HL-60 (cell line): Measurements from ENCODE around the gene WWOX.

Experiments used
- DNase-seq, 2 experiments: peaks; one replicate each; pipeline ENCODE4 v3.0.0-alpha.2; 2010 to 2020; ENCODE audit warnings: low read depth in 1 of 2, low spot score in 1 of 2
- H3K27ac ChIP-seq: fragments of 250-450 bp; sonication (Bioruptor Pico); replicated peaks from 2 replicates; pipeline ENCODE4 v1.5.1; 2020; ENCODE audit warnings: mild to moderate bottlenecking, moderate library complexity
- H3K27me3 ChIP-seq: fragments of 250-450 bp; sonication (Bioruptor Pico); 2 replicates; pipeline ENCODE4 v1.5.1; 2021; ENCODE audit warnings: mild to moderate bottlenecking, moderate library complexity; ENCODE audit not compliant: insufficient read depth, poor library complexity, severe bottlenecking
- H3K4me3 ChIP-seq: replicated peaks from 2 replicates; pipeline ENCODE4 v1.5.1; 2011; ENCODE audit warnings: mild to moderate bottlenecking, control low read depth, low read length; ENCODE audit not compliant: insufficient read depth
- CTCF ChIP-seq: IDR thresholded peaks from one replicate; pipeline ENCODE4 v1.5.1; 2011; ENCODE audit warnings: low read length, control low read depth, inconsistent platforms; ENCODE audit not compliant: insufficient read depth
- GABPA ChIP-seq: IDR thresholded peaks from 2 replicates; pipeline ENCODE4 v1.6.1; 2012; ENCODE audit warnings: low read depth
- POLR2AphosphoS5 ChIP-seq: IDR thresholded peaks from 2 replicates; pipeline ENCODE4 v1.6.1; 2012; ENCODE audit warnings: low read depth
- SPI1 ChIP-seq: IDR thresholded peaks from 2 replicates; pipeline ENCODE4 v1.6.1; 2012; ENCODE audit warnings: low read depth, mild to moderate bottlenecking, borderline replicate concordance
- TF ChIP-seq, protein P1 (sequence below): IDR thresholded peaks from 2 replicates; pipeline ENCODE4 v1.6.1; 2012; ENCODE audit warnings: low read depth; ENCODE audit not compliant: insufficient replicate concordance

Gene WWOX

GRCh38 chr16:78331731-78332130 lies 232.3 kb downstream of the WWOX start:
- H3K4me3 ChIP-seq = no peak overlapping the region
- no peak overlapping the region for H3K27ac ChIP-seq
- TF ChIP-seq, protein P1, sequence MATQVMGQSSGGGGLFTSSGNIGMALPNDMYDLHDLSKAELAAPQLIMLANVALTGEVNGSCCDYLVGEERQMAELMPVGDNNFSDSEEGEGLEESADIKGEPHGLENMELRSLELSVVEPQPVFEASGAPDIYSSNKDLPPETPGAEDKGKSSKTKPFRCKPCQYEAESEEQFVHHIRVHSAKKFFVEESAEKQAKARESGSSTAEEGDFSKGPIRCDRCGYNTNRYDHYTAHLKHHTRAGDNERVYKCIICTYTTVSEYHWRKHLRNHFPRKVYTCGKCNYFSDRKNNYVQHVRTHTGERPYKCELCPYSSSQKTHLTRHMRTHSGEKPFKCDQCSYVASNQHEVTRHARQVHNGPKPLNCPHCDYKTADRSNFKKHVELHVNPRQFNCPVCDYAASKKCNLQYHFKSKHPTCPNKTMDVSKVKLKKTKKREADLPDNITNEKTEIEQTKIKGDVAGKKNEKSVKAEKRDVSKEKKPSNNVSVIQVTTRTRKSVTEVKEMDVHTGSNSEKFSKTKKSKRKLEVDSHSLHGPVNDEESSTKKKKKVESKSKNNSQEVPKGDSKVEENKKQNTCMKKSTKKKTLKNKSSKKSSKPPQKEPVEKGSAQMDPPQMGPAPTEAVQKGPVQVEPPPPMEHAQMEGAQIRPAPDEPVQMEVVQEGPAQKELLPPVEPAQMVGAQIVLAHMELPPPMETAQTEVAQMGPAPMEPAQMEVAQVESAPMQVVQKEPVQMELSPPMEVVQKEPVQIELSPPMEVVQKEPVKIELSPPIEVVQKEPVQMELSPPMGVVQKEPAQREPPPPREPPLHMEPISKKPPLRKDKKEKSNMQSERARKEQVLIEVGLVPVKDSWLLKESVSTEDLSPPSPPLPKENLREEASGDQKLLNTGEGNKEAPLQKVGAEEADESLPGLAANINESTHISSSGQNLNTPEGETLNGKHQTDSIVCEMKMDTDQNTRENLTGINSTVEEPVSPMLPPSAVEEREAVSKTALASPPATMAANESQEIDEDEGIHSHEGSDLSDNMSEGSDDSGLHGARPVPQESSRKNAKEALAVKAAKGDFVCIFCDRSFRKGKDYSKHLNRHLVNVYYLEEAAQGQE = no peak
- H3K27me3 ChIP-seq = no peaks in the 10 kb centered on the region
- no peak for DNase-seq

- DNase-seq = no peak
- no peak overlapping the region for H3K27ac ChIP-seq
- TF ChIP-seq CTCF (no peak), GABPA (no peak), POLR2AphosphoS5 (no peak), SPI1 (no peak)
- TF ChIP-seq, protein P1 = no peak
- H3K27me3 ChIP-seq = no peaks in the 10 kb centered on the region
- no peak overlapping the region for H3K4me3 ChIP-seq
These were observed 234.4 kb downstream of the WWOX start for GRCh38 chr16:78333808-78334207.

- Histone ChIP-seq H3K4me3 (no peak overlapping the region), H3K27ac (no peak overlapping the region), H3K27me3 (no peaks in the 10 kb centered on the region)
- DNase-seq = no peak
- no peak for TF ChIP-seq POLR2AphosphoS5
- TF ChIP-seq SPI1 = no peak
- no peak for TF ChIP-seq GABPA
- TF ChIP-seq, protein P1 = no peak
- TF ChIP-seq CTCF = no peak
These were observed 241.1 kb downstream of the WWOX start for GRCh38 chr16:78340590-78340989.

- DNase-seq = no peak
- TF ChIP-seq, protein P1 = no peak
- no peak for TF ChIP-seq GABPA
- no peak for TF ChIP-seq CTCF
- TF ChIP-seq POLR2AphosphoS5 = no peak
- TF ChIP-seq SPI1 = no peak
- H3K27ac ChIP-seq = no peak overlapping the region
- no peaks in the 10 kb centered on the region for H3K27me3 ChIP-seq
- no peak overlapping the region for H3K4me3 ChIP-seq
These were observed 248.6 kb downstream of the WWOX start for GRCh38 chr16:78348068-78348467.
